ENCODE data around the gene STYXL1. TPM values are rescaled to one million over a fixed set of nuclear protein-coding genes. Genes with fewer than 3 reads are reported as not detected.

Gene STYXL1
- total RNA-seq, 2 donors from 2014 or later = 20.8 to 24.7 TPM

- no peaks in the 10 kb centered on the region for H3K9me3 ChIP-seq
- no peaks in the 10 kb centered on the region for H3K27me3 ChIP-seq
- intact Hi-C loops (cut with DNase I) = no loop called here
- no peaks in the 10 kb centered on the region for H3K36me3 ChIP-seq (replicated peaks in 1 of 2; ENCODE audit: insufficient read depth in 1 of 2, low read depth in 2 of 2)
- peak in 3 of 4 donors; percentile 36 to 60 (median 46) for DNase-seq
- H3K27ac ChIP-seq = peak overlapping the region; percentile 87 to 99 (median 94)
- peak; percentile 2 for ATAC-seq
- TF ChIP-seq CTCF (IDR thresholded peaks at IDR 0.05) (peak in 4 of 7 experiments; percentile 14 to 28 (median 18)), POLR2A (IDR thresholded peaks at IDR 0.05) (no peak)
- peaks cover 64% of the 10 kb centered on the region for H3K4me1 ChIP-seq
- peak overlapping the region; percentile 95 to 96 for H3K4me3 ChIP-seq
- WGBS, 2 donors = 0% methylated on average over 7 to 9 of the region's 9 CpGs
Observed at GRCh38 chr7:76048668-76048988, 828 bp upstream of the STYXL1 start.

GRCh38 chr7:76047305-76047810, 442 bp downstream of the STYXL1 start:
- intact Hi-C loops (cut with DNase I) = no loop called here
- H3K36me3 ChIP-seq (replicated peaks in 1 of 2; ENCODE audit: insufficient read depth in 1 of 2, low read depth in 2 of 2) = no peaks in the 10 kb centered on the region
- peak overlapping the region; percentile 87 to 99 (median 94) for H3K27ac ChIP-seq
- H3K4me1 ChIP-seq = peaks cover 72% of the 10 kb centered on the region
- DNase-seq (peak in 1 of 4 donors; percentile 18), ATAC-seq (peak; percentile 2)
- H3K27me3 ChIP-seq = no peaks in the 10 kb centered on the region
- TF ChIP-seq POLR2A (IDR thresholded peaks at IDR 0.05) (no peak), CTCF (IDR thresholded peaks at IDR 0.05) (no peak)
- 0% methylated on average over 6 to 21 of the region's 21 CpGs for WGBS, 2 donors
- H3K4me3 ChIP-seq = peak overlapping the region; percentile 95 to 96
- H3K9me3 ChIP-seq = no peaks in the 10 kb centered on the region

GRCh38 chr7:76044375-76044865, 3.4 kb downstream of the STYXL1 start:
- H3K27me3 ChIP-seq = no peaks in the 10 kb centered on the region
- no peaks in the 10 kb centered on the region for H3K9me3 ChIP-seq
- 69 to 72% methylated on average over 7 of the region's 7 CpGs for WGBS, 2 donors
- no peak overlapping the region for H3K4me3 ChIP-seq
- peak overlapping the region in 2 of 4 donors; percentile 68 to 69 for H3K27ac ChIP-seq
- DNase-seq = no peak
- TF ChIP-seq CTCF (IDR thresholded peaks at IDR 0.05) = no peak
- no peak for TF ChIP-seq POLR2A (IDR thresholded peaks at IDR 0.05)
- intact Hi-C loops (cut with DNase I) = no loop called here
- no peaks in the 10 kb centered on the region for H3K36me3 ChIP-seq (replicated peaks in 1 of 2; ENCODE audit: insufficient read depth in 1 of 2, low read depth in 2 of 2)
- H3K4me1 ChIP-seq = peaks cover 49% of the 10 kb centered on the region
- ATAC-seq = no peak

GRCh38 chr7:76040126-76040525, 7.7 kb downstream of the STYXL1 start:
- no peaks in the 10 kb centered on the region for H3K27me3 ChIP-seq
- H3K9me3 ChIP-seq = no peaks in the 10 kb centered on the region
- TF ChIP-seq CTCF (IDR thresholded peaks at IDR 0.05) (no peak), POLR2A (IDR thresholded peaks at IDR 0.05) (no peak)
- peaks cover 25% of the 10 kb centered on the region for H3K4me1 ChIP-seq
- 93% methylated on average over 5 to 6 of the region's 6 CpGs for WGBS, 2 donors
- no peak overlapping the region for H3K27ac ChIP-seq
- intact Hi-C loops (cut with DNase I) = no loop called here
- no peaks in the 10 kb centered on the region for H3K36me3 ChIP-seq (replicated peaks in 1 of 2; ENCODE audit: insufficient read depth in 1 of 2, low read depth in 2 of 2)
- ATAC-seq (no peak), DNase-seq (no peak)
- H3K4me3 ChIP-seq = no peak overlapping the region

- TF ChIP-seq CTCF (IDR thresholded peaks at IDR 0.05) (no peak), POLR2A (IDR thresholded peaks at IDR 0.05) (no peak)
- peak in 3 of 4 donors; percentile 12 to 48 (median 32) for DNase-seq
Observed at GRCh38 chr7:76037310-76037709, 10.5 kb downstream of the STYXL1 start.

More at GRCh38 chr7:76037310-76037709, 10.5 kb downstream of the STYXL1 start:
- no peak overlapping the region for H3K4me3 ChIP-seq
- H3K27me3 ChIP-seq = no peaks in the 10 kb centered on the region
- no peak overlapping the region for H3K27ac ChIP-seq
- H3K4me1 ChIP-seq = no peaks in the 10 kb centered on the region
- no peaks in the 10 kb centered on the region for H3K36me3 ChIP-seq (replicated peaks in 1 of 2; ENCODE audit: insufficient read depth in 1 of 2, low read depth in 2 of 2)
- H3K9me3 ChIP-seq = no peaks in the 10 kb centered on the region
- intact Hi-C loops (cut with DNase I) = no loop called here
- WGBS, 2 donors = 89% methylated on average over 5 of the region's 5 CpGs; no CpG with 5 or more reads in 1 of the 2 donors
- no peak for ATAC-seq

Data from body of pancreas (tissue), 4 donors.